ENCODE results near the gene PRKCZ.

PRKCZ gene

DNA sequence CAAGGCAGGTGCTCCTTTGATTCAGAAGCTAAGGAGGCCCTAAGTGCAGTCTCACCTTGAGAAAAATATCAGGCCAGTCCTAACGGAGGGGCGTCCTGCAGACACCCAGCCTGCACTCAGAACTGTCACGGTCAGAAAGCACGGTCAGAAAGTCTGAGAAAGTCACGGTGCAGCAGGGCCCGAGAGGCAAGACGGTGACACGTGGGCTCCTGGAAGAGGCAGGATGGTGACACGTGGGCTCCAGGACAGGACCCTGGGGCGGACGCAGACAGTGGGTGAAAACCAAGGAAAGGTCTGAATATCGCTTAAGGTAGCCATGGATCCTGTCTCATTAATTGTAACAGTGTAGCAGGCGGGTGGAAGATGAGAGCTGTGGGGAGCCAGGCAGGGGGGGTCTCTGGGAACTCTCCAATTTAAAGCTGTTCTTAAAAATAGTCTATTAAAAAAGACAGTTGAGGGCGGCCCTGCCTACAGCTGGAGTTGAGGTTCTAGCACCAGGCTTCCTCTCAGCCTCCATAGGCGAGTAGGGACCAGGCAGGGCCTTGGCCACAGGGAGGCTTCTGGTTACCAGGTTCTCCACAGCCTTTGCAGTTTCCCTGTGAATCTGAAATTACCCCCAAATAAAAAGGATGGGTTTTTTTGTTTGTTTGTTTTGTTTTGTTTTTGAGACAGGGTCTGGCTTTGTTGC, 79.2 kb downstream of the PRKCZ start:
- H3K27ac ChIP-seq, result no peak overlapping the region
- no peaks in the 10 kb centered on the region for H3K36me3 ChIP-seq
- peaks cover 22% of the 10 kb centered on the region for H3K27me3 ChIP-seq
- TF ChIP-seq, protein P1, sequence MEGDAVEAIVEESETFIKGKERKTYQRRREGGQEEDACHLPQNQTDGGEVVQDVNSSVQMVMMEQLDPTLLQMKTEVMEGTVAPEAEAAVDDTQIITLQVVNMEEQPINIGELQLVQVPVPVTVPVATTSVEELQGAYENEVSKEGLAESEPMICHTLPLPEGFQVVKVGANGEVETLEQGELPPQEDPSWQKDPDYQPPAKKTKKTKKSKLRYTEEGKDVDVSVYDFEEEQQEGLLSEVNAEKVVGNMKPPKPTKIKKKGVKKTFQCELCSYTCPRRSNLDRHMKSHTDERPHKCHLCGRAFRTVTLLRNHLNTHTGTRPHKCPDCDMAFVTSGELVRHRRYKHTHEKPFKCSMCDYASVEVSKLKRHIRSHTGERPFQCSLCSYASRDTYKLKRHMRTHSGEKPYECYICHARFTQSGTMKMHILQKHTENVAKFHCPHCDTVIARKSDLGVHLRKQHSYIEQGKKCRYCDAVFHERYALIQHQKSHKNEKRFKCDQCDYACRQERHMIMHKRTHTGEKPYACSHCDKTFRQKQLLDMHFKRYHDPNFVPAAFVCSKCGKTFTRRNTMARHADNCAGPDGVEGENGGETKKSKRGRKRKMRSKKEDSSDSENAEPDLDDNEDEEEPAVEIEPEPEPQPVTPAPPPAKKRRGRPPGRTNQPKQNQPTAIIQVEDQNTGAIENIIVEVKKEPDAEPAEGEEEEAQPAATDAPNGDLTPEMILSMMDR (IDR thresholded peaks at IDR 0.05), result no peak
- no peak overlapping the region for H3K4me3 ChIP-seq (ENCODE audit: low read depth in 1 of 2, low read length in 1 of 2)
- H3K9me3 ChIP-seq, result no peaks in the 10 kb centered on the region
- H3K4me1 ChIP-seq (ENCODE audit: control insufficient read depth in 1 of 2, insufficient read depth in 1 of 2, low read depth in 1 of 2, low read length in 1 of 2), result peaks cover 20 to 30% of the 10 kb centered on the region in 2 experiments

DNA sequence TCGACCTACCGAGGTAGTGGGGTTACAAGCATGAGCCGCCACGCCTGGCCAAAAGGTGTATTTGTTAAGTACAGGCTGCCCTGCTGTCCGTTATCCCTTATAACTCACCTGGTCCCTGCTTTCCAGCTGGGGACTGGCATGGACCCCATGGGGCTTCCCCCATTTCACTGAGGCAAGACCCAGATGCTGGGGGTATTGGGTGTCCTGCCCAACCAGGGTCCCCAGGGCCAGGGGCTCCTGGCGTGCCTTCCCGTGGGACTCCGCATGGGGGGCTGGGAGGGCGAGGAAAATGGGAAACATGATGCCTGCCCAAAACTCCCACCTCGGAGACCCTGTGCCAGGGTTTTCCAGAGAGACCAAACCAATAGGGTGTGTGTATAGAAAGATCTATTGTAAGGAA, 79.9 kb downstream of the PRKCZ start:
- H3K4me1 ChIP-seq (ENCODE audit: control insufficient read depth in 1 of 2, insufficient read depth in 1 of 2, low read depth in 1 of 2, low read length in 1 of 2), result peaks cover 20 to 30% of the 10 kb centered on the region in 2 experiments
- no peak overlapping the region for H3K27ac ChIP-seq
- H3K4me3 ChIP-seq (ENCODE audit: low read depth in 1 of 2, low read length in 1 of 2), result no peak overlapping the region
- no peaks in the 10 kb centered on the region for H3K9me3 ChIP-seq
- TF ChIP-seq, protein P1 (IDR thresholded peaks at IDR 0.05), result no peak
- H3K27me3 ChIP-seq, result peaks cover 22% of the 10 kb centered on the region
- H3K36me3 ChIP-seq, result no peaks in the 10 kb centered on the region

DNA sequence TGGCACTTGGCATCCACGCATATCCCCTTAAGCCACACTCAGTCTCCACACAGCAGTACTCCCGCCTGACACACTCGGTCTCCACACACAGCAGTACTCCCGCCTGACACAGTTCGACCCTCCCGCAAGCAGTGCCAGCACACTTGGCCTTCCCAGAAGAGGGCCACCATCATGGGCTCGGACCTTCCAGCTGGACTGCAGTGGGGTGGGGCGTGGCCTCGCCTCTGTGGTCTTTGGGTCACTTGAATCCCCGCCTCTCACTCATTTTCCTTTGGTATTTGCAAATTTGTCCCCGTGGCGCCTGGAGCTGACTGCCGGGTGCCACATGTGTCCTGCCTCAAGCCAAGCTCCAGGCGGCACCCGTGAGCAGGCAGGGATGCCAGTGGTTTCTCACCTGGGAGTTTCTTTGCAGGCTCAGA, 80.7 kb downstream of the PRKCZ start:
- H3K4me3 ChIP-seq (ENCODE audit: low read depth in 1 of 2, low read length in 1 of 2), result no peak overlapping the region
- H3K27ac ChIP-seq, result no peak overlapping the region
- peaks cover 20 to 30% of the 10 kb centered on the region in 2 experiments for H3K4me1 ChIP-seq (ENCODE audit: control insufficient read depth in 1 of 2, insufficient read depth in 1 of 2, low read depth in 1 of 2, low read length in 1 of 2)
- H3K27me3 ChIP-seq, result peaks cover 22% of the 10 kb centered on the region
- TF ChIP-seq, protein P1 (IDR thresholded peaks at IDR 0.05), result no peak
- H3K9me3 ChIP-seq, result no peaks in the 10 kb centered on the region
- no peaks in the 10 kb centered on the region for H3K36me3 ChIP-seq

DNA sequence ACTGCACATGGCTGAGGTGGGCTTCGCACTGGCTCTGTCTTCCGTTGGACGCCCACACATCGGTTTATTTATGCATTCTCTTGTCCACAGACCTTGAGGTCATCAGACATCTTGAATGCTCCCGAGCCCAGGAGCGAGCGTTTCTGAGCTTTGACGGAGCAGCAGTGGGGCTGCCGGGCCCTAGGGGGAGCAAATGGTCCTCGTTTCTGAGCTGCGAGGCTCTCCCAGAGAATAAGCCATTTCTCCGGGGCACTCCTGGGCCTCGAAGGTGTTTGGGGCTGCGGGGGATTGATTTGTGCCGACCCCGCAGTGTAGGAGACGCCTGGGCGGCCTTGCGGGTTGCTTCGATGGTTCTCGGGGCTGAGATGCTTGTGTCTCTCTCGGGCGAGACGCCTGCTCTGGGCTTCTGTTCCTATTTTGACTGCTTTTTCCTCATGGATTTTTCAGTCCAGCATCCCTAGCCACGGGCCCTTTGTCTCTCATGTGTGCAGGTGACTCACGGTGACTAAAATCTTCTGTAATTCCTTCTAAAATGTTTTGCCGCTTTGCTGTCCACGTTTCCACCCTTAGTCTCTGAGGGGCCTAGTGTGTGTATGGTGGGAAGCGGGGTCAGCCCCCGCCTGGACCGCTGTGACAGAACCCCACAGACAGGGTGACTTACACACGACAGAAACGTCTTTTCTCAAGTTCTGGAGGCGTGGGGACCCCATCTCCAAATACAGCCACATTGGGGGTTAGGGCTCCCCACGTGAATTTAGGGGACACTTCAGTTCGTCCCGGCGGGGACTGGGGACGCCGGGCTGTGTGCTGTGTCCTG, 82.2 kb downstream of the PRKCZ start:
- peaks cover 14 to 20% of the 10 kb centered on the region in 2 experiments for H3K4me1 ChIP-seq (ENCODE audit: control insufficient read depth in 1 of 2, insufficient read depth in 1 of 2, low read depth in 1 of 2, low read length in 1 of 2)
- H3K27me3 ChIP-seq, result peaks cover 7% of the 10 kb centered on the region
- H3K27ac ChIP-seq, result peak overlapping the region; percentile 94
- H3K36me3 ChIP-seq, result no peaks in the 10 kb centered on the region
- peak overlapping the region; percentile 75 to 78 for H3K4me3 ChIP-seq (ENCODE audit: low read depth in 1 of 2, low read length in 1 of 2)
- TF ChIP-seq, protein P1 (IDR thresholded peaks at IDR 0.05), result no peak
- no peaks in the 10 kb centered on the region for H3K9me3 ChIP-seq

DNA sequence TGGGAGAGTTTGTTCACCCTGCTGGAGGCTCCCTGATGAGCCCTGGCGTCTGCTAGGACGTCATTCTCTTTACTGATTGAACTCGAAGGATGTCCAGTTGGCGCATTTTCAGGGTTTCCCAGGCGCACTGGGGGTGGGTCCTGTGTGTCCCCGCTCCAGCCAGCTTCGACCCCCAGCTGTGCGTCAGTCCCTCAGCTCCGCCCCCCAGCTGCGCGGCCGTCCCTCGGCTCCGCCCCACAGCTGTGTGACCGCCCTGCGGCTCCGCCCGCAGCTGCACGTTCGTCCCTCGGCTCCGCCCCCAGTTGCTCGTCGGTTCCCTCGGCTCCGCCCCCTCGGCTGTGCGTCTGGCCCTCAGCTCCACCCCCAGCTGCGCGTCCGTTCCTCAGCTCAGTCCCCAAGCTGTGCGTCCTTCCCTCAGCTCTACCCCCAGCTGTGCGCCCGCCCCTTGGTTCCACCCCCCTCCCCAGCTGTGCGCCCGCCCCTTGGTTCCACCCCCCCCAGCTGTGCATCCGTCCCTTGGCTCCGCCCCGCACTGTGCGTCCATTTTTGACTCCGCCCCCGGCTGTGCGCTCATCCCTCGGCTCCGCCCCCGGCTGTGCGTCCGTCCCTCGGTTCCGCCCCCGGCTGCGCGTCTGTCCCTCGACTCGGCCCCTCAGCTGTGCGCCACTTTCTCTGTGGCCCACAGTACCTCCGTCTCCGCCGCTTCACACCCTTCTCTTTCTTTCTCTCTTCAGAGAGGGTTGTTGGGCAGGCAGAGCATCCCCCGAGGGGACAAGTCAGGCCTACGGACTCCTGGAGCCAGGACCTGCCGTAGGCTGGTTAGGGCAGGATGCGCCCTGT, 83.0 kb downstream of the PRKCZ start:
- H3K27me3 ChIP-seq, result no peaks in the 10 kb centered on the region
- H3K9me3 ChIP-seq, result no peaks in the 10 kb centered on the region
- H3K4me1 ChIP-seq (ENCODE audit: control insufficient read depth in 1 of 2, insufficient read depth in 1 of 2, low read depth in 1 of 2, low read length in 1 of 2), result peaks cover 14 to 19% of the 10 kb centered on the region in 2 experiments
- TF ChIP-seq, protein P1 (IDR thresholded peaks at IDR 0.05), result peak; percentile 44
- peak overlapping the region; percentile 94 for H3K27ac ChIP-seq
- H3K4me3 ChIP-seq (ENCODE audit: low read depth in 1 of 2, low read length in 1 of 2), result peak overlapping the region; percentile 75 to 78
- no peaks in the 10 kb centered on the region for H3K36me3 ChIP-seq
